CD4-positive, alpha-beta T cell treated with Interleukin-15 for 1 hour (primary cell): Measurements from ENCODE around the gene RPL9.
"Not testable (repeated sequence)": the region's sequence is repeated elsewhere in the genome, so short reads cannot be mapped to it uniquely, and the experiment has no call there.

ENCODE experiments used
- DNase-seq: peaks from one replicate; pipeline ENCODE4 v3.0.0-alpha.2; 2020

RPL9 gene

DNA sequence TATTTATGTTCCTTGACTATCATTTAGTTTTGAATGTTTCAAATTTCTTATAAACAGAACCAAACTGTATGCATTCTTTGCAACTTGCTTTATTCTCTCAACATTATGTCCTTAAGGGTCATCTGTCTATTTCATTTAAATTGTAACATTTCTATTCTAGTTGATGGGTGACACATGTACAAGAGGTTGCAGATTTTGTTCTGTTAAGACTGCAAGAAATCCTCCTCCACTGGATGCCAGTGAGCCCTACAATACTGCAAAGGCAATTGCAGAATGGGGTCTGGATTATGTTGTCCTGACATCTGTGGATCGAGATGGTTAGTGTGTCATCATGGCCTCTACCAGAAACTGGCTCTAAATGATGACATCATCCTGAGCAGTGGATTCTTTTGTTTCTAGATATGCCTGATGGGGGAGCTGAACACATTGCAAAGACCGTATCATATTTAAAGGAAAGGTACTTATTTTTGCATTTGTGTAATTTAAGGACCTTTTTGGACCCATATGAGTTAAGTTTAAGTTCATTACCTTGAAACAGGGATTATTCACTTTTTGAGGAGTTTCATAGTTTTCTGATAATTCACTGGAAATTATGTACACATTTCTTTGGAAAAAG, 6.3 kb upstream of the RPL9 start:
- DNase-seq: no peak

DNA sequence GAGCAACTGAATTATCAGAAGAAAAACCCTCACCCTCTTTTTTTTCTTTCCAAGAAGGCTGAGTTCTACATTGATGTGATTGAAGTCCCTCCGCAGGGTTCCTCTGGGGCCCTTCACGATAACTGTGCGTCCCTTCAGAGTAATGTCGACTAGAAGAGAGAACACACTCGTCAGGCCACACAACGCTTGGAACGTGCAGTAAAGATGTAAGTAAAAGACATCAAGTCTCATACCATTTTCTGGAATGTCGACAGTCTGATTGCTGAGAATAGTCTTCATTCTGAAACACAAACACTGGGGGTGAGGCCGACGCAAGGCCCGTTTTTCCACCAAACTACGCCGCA, 589 bp downstream of the RPL9 start:
- not testable (repeated sequence) for DNase-seq

DNA sequence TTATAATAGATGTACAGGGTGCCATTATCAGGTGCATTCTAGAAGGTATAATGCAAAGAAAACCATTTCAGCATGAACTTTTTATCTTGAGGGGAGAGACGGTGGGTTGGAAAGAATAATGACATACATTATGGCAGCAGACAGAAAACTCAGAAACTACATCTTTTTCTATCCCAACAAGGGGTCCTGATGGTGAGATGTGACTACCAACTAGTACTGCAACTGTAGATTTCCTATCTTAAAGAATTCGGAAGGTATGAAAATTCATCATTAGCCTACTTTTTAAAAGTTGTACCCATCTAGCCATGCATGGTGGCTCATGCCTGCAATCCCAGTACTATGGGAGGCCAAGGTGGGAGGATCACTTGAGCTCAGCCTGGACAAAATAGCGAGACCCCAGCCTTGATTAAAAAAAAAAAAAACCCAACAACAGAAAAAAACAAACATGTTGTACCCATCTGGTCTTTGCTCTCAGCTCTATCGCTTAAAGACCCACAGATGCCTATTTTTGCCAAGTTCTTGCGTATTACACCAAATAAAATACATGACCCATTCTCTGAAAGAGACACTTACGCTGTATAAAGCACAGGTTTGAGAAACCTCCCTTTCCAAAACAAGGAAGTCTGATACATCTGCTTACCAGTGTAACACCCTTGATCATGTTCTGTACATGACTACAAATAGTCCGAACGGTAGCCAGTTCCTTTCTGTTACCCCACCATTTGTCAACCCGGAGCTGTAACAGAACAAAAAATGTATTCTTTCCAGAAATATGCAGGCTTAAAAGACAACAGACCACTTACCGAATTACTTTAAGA, 1.6 kb downstream of the RPL9 start:
- no peak for DNase-seq

DNA sequence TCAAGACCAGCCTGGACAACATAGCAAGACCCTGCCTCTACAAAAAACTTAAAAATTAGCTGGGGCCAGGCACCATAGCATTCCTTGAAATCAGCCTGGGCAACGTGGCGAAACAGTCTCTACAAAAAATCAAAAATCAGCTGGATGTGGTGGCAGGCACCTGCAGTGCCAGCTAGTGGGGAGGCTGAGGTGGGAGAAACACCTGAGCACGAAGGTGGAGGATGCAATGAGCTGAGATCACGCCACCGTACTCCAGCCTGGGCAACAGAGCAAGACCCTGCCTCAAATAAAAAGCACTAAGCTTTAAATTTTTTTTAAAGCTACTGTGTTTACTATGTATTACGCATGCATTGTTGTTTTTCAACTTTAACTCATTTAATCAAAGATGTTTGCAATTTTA, 3.2 kb downstream of the RPL9 start:
- DNase-seq: no peak

DNA sequence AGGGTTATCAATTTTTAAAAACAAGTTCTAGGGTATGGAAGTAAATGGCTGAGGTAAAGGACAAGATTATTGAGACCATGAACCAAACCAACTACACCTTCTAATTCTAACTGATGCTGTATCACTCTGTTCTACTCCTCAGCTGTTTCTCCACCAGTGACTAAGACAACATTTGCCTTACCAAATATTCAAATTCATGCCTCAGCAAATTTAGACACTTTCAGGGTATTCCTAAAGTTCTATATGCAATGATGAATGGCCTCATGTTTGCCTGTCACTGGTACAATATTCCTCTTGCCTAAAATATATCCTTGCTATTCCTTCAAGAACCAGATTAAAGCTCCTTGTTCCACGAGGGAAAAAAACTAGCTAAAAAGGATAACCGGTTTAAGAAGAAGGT, 5.0 kb downstream of the RPL9 start:
- no peak for DNase-seq

DNA sequence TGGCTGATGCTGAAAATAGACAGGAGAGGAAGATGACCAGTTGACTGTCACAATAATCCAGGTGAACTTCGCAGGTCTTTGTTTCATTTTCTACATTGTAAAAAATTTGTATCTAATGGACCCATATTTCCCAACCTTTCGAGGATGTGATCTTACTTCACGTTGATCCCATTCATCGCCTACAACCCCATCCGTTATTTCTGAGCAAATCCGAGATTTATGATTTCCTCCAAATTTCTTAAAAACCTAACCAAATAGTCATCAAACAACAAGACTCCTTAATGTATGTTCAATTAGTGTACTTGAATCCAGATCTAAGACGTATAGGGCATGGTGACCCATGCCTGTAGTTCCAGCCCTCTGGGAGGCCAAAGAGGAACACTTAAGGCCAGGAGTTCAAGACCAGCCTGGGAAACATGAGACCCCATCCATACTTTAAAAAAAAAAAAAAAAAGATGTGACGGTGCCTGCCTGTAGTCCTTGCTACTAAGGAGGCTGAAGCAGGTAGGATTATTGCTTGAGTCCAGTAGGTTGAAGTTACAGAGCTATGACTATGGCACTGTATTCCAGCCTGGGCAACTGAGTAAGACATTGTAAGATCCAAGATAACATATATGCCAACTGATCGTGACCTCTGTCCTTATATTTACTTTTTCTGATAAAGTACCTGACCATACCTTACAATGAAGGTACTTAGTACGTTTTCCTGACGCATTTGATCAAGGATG, 5.7 kb downstream of the RPL9 start:
- DNase-seq: no peak

DNA sequence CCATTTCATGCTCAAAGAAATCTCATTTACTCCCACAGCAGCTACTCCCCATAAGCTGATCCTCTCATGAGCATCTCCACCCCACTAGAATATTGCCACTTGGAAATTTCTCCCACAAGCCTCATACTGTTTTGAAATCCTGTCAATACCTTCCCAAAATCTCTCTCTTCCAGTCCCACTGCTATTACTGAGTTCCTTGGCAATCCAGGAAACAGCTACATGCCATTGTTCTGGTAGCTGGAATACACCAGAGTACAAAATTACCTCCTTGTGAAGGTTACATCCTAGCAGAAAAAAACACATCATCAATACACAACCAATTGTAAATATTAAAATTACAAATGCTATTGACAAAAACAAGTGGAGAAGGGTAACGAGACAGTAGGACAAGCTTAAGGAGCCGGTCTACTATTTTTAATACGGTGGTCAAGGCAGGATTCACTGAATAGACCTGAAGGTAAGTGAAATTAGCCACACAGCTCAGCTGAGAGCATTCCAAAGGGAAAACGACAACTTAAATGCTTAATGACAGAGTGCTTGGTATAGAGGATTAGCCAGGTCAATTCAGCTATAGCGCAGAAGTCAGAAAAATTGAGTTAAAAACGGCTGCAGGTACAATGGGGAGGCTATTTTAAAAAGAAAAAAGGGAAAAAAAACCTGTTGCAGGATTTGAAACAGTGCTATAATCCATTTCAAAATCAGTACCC, 6.4 kb downstream of the RPL9 start:
- DNase-seq: no peak

DNA sequence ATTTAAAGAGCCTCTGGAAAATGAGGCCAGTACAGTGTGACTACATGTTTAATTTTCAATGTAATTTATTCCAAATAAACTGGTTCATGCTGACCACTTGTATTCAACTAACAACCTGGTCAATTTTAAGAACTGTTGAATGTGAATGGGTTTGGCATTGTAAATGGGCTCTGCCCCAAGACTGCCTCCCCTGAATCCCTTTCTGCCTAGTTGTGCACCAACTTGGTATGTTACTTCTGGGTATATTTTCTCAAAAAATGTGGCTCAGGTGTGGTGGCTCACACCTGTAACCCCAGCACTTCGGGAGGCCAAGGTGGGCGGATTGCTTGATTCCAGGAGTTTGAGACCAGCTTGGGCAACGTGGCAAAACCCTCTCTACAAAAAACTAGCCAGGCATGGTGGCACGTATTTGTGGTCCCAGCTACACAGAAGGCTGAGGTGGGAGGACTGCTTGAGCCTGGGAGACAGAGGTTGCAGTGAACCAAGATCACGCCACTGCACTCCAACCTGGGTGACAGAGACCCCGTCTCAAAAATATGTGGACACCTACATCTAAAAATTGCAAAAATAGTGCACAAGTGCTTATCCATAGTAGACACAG, 7.2 kb downstream of the RPL9 start:
- no peak for DNase-seq

DNA sequence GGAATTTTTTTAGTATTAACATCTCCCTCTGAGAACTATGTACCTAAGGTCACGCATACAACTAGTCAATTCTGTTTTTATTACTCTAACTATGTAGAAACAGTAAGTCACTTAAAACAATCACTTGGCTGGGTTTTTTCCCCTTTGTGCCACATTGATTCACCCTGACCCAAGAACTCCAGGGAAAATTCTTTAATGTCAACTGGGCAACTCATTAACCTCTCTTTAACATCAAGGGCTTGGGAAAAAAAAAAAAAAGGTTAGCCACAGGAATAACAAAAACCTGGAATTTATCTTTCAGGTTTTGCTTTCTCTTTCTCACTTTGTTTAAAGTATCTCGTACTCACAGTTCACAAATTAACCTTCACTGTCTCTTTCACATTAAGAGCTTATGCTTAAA, 8.1 kb downstream of the RPL9 start:
- no peak for DNase-seq

DNA sequence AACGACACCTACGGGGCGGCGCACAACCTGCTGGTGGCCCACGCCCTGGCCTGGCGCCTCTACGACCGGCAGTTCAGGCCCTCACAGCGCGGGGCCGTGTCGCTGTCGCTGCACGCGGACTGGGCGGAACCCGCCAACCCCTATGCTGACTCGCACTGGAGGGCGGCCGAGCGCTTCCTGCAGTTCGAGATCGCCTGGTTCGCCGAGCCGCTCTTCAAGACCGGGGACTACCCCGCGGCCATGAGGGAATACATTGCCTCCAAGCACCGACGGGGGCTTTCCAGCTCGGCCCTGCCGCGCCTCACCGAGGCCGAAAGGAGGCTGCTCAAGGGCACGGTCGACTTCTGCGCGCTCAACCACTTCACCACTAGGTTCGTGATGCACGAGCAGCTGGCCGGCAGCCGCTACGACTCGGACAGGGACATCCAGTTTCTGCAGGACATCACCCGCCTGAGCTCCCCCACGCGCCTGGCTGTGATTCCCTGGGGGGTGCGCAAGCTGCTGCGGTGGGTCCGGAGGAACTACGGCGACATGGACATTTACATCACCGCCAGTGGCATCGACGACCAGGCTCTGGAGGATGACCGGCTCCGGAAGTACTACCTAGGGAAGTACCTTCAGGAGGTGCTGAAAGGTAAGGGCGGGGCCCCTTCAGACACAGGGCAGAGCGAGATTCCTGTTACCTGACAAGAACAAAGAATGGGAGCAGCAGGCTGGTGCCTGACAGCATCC, 11.7 kb downstream of the RPL9 start:
- DNase-seq: peak; percentile 85

DNA sequence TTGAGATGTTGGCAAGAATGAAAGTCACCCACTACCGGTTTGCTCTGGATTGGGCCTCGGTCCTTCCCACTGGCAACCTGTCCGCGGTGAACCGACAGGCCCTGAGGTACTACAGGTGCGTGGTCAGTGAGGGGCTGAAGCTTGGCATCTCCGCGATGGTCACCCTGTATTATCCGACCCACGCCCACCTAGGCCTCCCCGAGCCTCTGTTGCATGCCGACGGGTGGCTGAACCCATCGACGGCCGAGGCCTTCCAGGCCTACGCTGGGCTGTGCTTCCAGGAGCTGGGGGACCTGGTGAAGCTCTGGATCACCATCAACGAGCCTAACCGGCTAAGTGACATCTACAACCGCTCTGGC, 12.3 kb downstream of the RPL9 start:
- DNase-seq: no peak

DNA sequence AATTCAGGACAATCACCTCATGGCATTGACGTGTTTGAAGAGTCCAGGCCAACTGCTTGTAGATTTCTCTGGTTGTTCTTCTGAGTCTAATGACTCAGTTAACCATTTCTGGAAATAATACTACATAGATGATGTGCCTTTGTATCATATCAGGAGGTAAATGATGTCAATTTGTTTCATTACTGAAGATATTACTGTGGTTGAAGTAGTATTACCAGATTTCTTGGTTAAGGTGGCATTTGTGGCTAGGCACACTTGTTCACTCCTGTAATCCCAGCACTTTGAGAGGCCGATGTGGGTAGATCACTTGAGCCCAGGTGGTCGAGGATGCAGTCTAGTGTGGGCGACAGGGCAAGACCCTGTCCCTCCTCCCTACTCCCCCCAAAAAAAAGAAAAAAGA, 15.7 kb downstream of the RPL9 start:
- DNase-seq: no peak

DNA sequence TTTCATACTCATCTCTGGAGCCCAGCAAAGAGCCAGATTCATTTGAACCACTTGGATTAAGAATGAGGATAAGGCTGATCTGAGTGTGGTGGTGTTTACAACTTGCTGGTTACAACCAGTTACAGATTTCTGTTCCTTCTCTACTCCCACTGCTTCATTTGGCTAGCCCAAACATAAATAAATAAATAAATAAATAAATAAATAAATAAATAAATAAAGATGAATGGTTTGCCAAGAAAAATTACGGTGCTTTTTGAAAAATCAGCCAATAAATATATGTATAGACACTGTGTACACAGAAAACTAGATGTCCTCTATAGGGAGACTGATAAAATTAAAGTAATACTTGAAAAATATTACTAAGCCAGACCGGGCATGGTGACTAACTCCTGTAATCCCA, 17.1 kb downstream of the RPL9 start:
- no peak for DNase-seq

DNA sequence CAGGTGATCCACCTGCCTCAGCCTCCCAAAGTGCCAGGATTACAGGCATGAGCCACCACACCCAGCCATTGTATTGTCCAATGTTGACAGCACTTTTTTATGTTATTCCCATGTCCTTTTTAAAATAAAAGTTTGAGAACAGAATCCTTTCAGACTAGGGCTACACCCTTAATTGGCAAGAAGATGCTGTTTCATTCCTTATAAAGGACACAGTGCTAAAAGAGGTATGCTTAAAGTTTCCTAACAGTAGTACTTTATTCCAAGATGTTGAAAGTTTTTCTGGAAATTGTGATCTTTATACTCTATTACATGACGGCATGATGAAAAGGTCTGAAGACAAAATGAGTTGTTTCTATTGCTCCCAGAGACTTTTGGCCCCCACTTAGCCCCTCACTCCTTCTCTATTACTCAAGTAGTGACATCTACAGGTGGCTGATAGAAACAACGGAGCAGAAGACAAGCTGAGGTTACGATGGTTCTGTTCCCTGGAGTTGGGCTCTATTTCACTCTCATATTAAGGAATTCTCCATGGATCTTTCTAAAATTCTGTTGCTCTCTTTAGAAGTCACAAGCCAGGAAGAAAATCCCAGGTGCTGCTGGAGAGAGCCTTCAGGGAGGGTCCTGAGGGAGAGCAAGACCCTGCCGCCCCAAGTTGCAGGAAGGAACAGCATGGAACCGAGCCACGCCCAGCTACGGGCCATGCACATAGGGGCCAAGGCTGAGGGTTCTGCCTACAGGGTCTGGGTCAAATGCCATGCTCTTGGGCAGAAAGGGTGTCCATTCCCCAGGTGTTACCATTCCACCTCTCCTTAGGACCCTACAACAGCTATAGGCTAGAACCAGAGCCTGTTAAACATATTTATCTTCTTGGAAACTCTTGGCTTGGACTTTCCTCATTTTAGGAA, 22.8 kb downstream of the RPL9 start:
- no peak for DNase-seq

DNA sequence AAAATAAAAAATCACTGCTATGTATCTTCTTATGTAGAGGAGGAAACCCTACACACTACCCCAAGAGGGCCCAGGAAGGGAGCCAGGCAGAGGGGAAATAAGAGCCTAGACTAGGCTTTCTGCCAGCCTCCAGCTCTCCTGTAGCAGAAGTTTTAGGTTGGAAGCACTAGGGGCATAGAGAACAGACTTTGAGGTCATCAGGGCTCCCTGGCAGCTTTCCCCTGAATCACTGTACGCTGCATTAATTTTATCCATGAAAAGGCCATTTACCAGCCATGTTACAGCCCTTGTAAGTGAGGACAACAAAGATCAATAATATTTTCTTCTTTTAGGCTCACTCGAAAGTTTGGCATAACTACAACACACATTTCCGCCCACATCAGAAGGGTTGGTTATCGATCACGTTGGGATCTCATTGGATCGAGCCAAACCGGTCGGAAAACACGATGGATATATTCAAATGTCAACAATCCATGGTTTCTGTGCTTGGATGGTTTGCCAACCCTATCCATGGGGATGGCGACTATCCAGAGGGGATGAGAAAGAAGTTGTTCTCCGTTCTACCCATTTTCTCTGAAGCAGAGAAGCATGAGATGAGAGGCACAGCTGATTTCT, 24.7 kb downstream of the RPL9 start:
- DNase-seq: no peak

DNA sequence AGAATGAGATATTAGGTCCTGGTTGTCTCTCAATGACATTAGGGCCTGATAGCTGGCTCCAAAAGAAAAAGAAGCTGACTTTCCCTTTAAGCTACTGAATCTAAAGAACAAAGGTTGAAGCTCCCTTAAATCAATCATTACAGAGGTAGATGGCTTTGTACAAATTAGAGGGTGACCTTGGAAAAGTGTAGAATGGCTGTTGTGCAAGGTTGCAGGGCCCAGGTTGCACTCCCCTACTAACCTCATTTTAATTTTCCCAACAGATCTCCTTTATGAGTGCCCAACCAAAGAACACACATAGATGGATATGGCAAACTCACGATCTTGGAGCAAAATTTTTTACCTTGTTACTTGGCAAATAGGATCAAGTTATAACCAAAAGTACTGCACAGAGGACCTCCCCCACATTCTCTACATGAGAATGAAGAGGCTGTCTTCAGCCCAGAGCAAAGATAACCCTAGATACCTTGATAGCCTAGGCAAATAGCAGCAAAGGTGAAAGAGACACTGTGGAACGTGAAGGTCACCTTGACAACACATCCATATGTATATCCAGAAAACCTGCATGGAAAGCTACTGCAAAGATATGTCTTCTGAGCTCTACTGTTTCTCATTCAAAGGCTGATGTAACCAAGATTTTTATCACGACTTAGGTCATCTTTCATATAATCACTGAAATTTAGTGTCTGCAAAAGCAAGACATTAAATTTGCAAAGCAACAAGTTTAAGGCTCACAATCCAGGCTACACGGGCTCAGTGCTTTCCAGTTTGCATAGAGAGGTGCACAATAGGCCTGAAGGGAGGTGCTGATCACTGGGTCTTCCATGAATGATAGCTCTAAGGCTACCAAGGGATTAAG, 29.0 kb downstream of the RPL9 start:
- DNase-seq: no peak

DNA sequence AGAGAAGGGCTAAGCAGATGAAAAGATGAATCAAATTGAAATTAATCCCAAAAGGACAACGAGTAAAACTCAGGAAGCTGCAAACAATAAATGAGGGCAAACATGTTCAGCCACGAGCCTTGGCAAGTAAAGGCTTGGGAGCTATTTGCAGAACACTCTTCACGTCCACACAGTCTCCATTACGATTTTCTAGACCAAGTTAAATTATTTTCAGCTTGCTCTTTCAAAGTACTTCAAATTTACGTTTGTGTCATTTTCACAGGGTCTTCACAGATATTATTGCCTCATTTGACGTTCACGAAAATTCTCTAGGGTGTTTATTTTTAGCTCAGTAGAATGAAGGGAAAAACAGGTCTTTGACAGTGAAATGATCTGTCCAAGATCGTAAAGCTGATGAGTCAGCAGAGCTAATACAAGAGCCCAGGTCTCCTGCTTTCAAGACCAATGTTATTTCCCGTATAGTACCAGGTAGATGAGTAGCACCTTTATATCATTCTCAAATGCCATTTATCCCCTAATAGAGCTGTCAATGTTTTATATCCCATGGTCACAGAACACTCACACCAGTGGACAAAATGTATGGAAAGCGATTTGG, 31.1 kb downstream of the RPL9 start:
- DNase-seq: no peak

DNA sequence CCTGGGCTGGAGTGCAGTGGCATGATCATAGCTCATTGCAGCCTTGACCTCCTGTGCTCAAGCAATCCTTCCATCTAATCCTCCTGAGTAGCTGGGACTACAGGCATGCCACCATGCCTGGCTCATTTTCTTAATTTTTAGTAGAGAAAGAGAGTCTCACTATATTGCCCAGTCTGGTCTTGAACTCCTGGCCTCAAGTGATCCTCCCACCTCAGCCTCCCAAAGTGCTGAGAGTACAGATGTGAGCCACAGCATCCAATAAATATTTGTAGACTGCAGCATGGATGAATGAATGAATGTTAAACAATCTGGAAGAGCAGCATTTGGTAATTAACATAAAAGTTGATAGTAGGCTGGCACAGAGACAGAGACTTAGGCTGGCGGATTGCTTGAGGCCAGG, 32.0 kb downstream of the RPL9 start:
- no peak for DNase-seq

DNA sequence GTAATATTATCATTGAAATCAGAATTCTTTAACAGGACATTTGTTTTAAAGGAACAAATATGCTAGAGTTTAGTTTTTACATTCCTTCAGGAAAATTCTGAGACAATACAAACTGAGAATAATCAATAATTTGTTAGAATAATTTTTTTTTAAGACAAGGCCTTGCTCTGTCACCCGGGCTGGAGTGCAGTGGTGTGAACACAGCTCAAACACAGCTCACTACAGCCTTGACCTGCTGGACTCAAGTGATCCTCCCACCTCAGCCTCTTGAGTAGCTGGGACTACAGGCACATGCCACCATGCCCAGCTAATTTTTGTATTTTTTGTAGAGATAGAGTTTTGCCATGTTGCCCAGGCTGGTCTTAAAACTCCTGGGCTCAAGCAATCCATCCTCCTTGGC, 33.4 kb downstream of the RPL9 start:
- DNase-seq: not testable (repeated sequence)

DNA sequence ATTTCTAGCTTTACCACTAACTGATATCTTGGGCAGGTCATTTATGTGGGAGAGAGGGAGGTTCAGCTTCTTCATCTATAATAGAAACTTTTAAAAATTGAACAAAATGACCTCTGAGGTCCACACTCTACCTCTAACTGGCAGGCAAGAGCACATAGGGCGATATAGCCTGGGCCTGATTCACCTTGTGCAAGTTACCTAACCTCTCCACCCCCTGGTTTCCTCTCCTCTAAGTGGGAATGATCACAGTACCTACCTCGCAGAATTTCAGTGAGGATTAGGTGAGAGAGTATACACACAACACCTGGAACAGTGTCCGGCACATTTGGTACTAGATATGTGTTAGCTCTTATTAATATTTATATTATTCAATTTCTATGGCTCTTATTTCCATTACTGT, 36.5 kb downstream of the RPL9 start:
- no peak for DNase-seq
